ENCODE data around the gene TBXAS1. TPM values are rescaled to one million over a fixed set of nuclear protein-coding genes. Genes with fewer than 3 reads are reported as not detected.

The TBXAS1 gene
- total RNA-seq, 1 experiment from 2014 or later, result 2.2 TPM

- no peak overlapping the region for H3K4me2 ChIP-seq
- no peaks in the 10 kb centered on the region for H4K20me1 ChIP-seq (ENCODE audit: insufficient read depth)
- intact Hi-C loops (cut with micrococcal nuclease; ENCODE audit: unreplicated experiment), result no loop called here
- no peaks in the 10 kb centered on the region for H3F3A ChIP-seq (ENCODE audit: insufficient read depth, low read depth)
- no peaks in the 10 kb centered on the region for H3K9me3 ChIP-seq (ENCODE audit: insufficient read depth, low read depth)
- TF ChIP-seq CTCF (conservative IDR thresholded peaks at IDR 0.05), result no peak
- no peak for TF ChIP-seq EZH2 (IDR thresholded peaks at IDR 0.05; ENCODE audit: low read depth)
- no peaks in the 10 kb centered on the region for H3K4me1 ChIP-seq (replicated peaks; ENCODE audit: insufficient read depth)
- CTCF ChIA-PET, result interaction anchor here (0.6 kb wide), 1 partner anchor 133 kb away, joined by 4 read pairs; no protein-coding TSS in a partner anchor
- H2AFZ ChIP-seq, result no peak overlapping the region
- POLR2A ChIA-PET (ENCODE audit: unreplicated experiment), result no interaction called here
- H3K27ac ChIP-seq, result no peak overlapping the region
- no peak overlapping the region for H3K4me3 ChIP-seq
- no peaks in the 10 kb centered on the region for H3K9me2 ChIP-seq (ENCODE audit: insufficient read depth)
- no peak for DNase-seq
- no peaks in the 10 kb centered on the region for H3K36me3 ChIP-seq (ENCODE audit: low read depth)
- BruUV-seq (replicated peaks), result no TSS peak
- no peaks in the 10 kb centered on the region for H3K79me2 ChIP-seq (ENCODE audit: low read depth)
- 0 out of 2 replicates have a peak, but pooled peaks cover 3% of the 10 kb centered on the region for H3K27me3 ChIP-seq (ENCODE audit: insufficient read depth, low read depth)
Measured at GRCh38 chr7:139845443-139845805, 16.4 kb downstream of the TBXAS1 start.

- BruUV-seq (replicated peaks), result no TSS peak
- H3K36me3 ChIP-seq (ENCODE audit: low read depth), result no peaks in the 10 kb centered on the region
- H3K9me2 ChIP-seq (ENCODE audit: insufficient read depth), result no peaks in the 10 kb centered on the region
- H3K79me2 ChIP-seq (ENCODE audit: low read depth), result no peaks in the 10 kb centered on the region
- no peak overlapping the region for H3K4me3 ChIP-seq
- no peak overlapping the region for H2AFZ ChIP-seq
- no peak overlapping the region for H3K4me2 ChIP-seq
- POLR2A ChIA-PET (ENCODE audit: unreplicated experiment), result no interaction called here
- no peak overlapping the region for H3K27ac ChIP-seq
- no peaks in the 10 kb centered on the region for H3F3A ChIP-seq (ENCODE audit: insufficient read depth, low read depth)
- CTCF ChIA-PET, result no interaction called here
- intact Hi-C loops (cut with micrococcal nuclease; ENCODE audit: unreplicated experiment), result no loop called here
- TF ChIP-seq EZH2 (IDR thresholded peaks at IDR 0.05; ENCODE audit: low read depth), result no peak
- no peak for TF ChIP-seq CTCF (conservative IDR thresholded peaks at IDR 0.05)
- no peaks in the 10 kb centered on the region for H3K9me3 ChIP-seq (ENCODE audit: insufficient read depth, low read depth)
- H4K20me1 ChIP-seq (ENCODE audit: insufficient read depth), result no peaks in the 10 kb centered on the region
- H3K4me1 ChIP-seq (replicated peaks; ENCODE audit: insufficient read depth), result no peaks in the 10 kb centered on the region
- 0 out of 2 replicates have a peak, but pooled peaks cover 3% of the 10 kb centered on the region for H3K27me3 ChIP-seq (ENCODE audit: insufficient read depth, low read depth)
- no peak for DNase-seq
Measured at GRCh38 chr7:139846297-139846696, 17.2 kb downstream of the TBXAS1 start.

GRCh38 chr7:139848274-139848673 lies 19.2 kb downstream of the TBXAS1 start:
- Histone ChIP-seq H3K27ac (no peak overlapping the region), H3K4me3 (no peak overlapping the region), H2AFZ (no peak overlapping the region), H3K9me3 (ENCODE audit: insufficient read depth, low read depth) (no peaks in the 10 kb centered on the region), H3K9me2 (ENCODE audit: insufficient read depth) (no peaks in the 10 kb centered on the region), H4K20me1 (ENCODE audit: insufficient read depth) (no peaks in the 10 kb centered on the region), H3K27me3 (ENCODE audit: insufficient read depth, low read depth) (0 out of 2 replicates have a peak, but pooled peaks cover 3% of the 10 kb centered on the region), H3K79me2 (ENCODE audit: low read depth) (no peaks in the 10 kb centered on the region), H3K4me1 (replicated peaks; ENCODE audit: insufficient read depth) (no peaks in the 10 kb centered on the region), H3K36me3 (ENCODE audit: low read depth) (no peaks in the 10 kb centered on the region), H3F3A (ENCODE audit: insufficient read depth, low read depth) (no peaks in the 10 kb centered on the region), H3K4me2 (no peak overlapping the region)
- ChIA-PET CTCF (no interaction called here), POLR2A (ENCODE audit: unreplicated experiment) (no interaction called here)
- intact Hi-C loops (cut with micrococcal nuclease; ENCODE audit: unreplicated experiment), result no loop called here
- no peak for DNase-seq
- no peak for TF ChIP-seq EZH2 (IDR thresholded peaks at IDR 0.05; ENCODE audit: low read depth)
- no peak for TF ChIP-seq CTCF (conservative IDR thresholded peaks at IDR 0.05)
- BruUV-seq (replicated peaks), result no TSS peak
